ENCODE data around the gene SIGLEC6.

Gene SIGLEC6

GRCh38 chr19:51548213-51548651 lies 16.8 kb upstream of the SIGLEC6 start:
- DNase-seq (ENCODE audit: low read depth), result no peak

- no peak for DNase-seq (ENCODE audit: low read depth)
Observed at GRCh38 chr19:51547397-51548212, 16.1 kb upstream of the SIGLEC6 start.

- DNase-seq (ENCODE audit: low read depth), result no peak
Observed at GRCh38 chr19:51546650-51547396, 15.4 kb upstream of the SIGLEC6 start.

- no peak for DNase-seq (ENCODE audit: low read depth)
Observed at GRCh38 chr19:51546107-51546649, 14.7 kb upstream of the SIGLEC6 start.

GRCh38 chr19:51544038-51544437 lies 12.6 kb upstream of the SIGLEC6 start:
- DNase-seq (ENCODE audit: low read depth), result no peak

GRCh38 chr19:51542699-51543098 lies 11.2 kb upstream of the SIGLEC6 start:
- DNase-seq (ENCODE audit: low read depth), result no peak

GRCh38 chr19:51541458-51542357 lies 10.2 kb upstream of the SIGLEC6 start:
- DNase-seq (ENCODE audit: low read depth), result no peak

GRCh38 chr19:51539821-51540366 lies 8.4 kb upstream of the SIGLEC6 start:
- no peak for DNase-seq (ENCODE audit: low read depth)

- no peak for DNase-seq (ENCODE audit: low read depth)
Observed at GRCh38 chr19:51535535-51535934, 4.1 kb upstream of the SIGLEC6 start.

- no peak for DNase-seq (ENCODE audit: low read depth)
Observed at GRCh38 chr19:51530616-51531015, 854 bp downstream of the SIGLEC6 start.

GRCh38 chr19:51529301-51529700 lies 2.2 kb downstream of the SIGLEC6 start:
- no peak for DNase-seq (ENCODE audit: low read depth)

GRCh38 chr19:51525651-51526050 lies 5.8 kb downstream of the SIGLEC6 start:
- DNase-seq (ENCODE audit: low read depth), result no peak

- no peak for DNase-seq (ENCODE audit: low read depth)
Observed at GRCh38 chr19:51524666-51525264, 6.7 kb downstream of the SIGLEC6 start.

GRCh38 chr19:51521781-51522180 lies 9.7 kb downstream of the SIGLEC6 start:
- no peak for DNase-seq (ENCODE audit: low read depth)

GRCh38 chr19:51521357-51521756 lies 10.1 kb downstream of the SIGLEC6 start:
- no peak for DNase-seq (ENCODE audit: low read depth)

- DNase-seq (ENCODE audit: low read depth), result no peak
Observed at GRCh38 chr19:51520728-51521127, 10.7 kb downstream of the SIGLEC6 start.

- no peak for DNase-seq (ENCODE audit: low read depth)
Observed at GRCh38 chr19:51514866-51515481, 16.5 kb downstream of the SIGLEC6 start.

- no peak for DNase-seq (ENCODE audit: low read depth)
Observed at GRCh38 chr19:51513968-51514367, 17.5 kb downstream of the SIGLEC6 start.

- DNase-seq (ENCODE audit: low read depth), result no peak
Observed at GRCh38 chr19:51511353-51511752, 20.1 kb downstream of the SIGLEC6 start.

GRCh38 chr19:51509823-51510660 lies 21.4 kb downstream of the SIGLEC6 start:
- no peak for DNase-seq (ENCODE audit: low read depth)
